Breast epithelium (tissue), 3 donors: ENCODE data around the gene ORM2.

ENCODE experiments used
- CTCF ChIP-seq, 3 donors: fragments of 450-650 bp; IDR thresholded peaks; one replicate each; pipeline ENCODE4 v1.5.1; 2016 to 2017; ENCODE audit warnings: antibody characterized with exemption in 3 of 3, mild to moderate bottlenecking in 3 of 3, moderate library complexity in 3 of 3
- POLR2A ChIP-seq: fragments of 450-650 bp; IDR thresholded peaks from one replicate; pipeline ENCODE4 v1.6.1; 2016; ENCODE audit warnings: antibody characterized with exemption, mild to moderate bottlenecking, moderate library complexity

DNA sequence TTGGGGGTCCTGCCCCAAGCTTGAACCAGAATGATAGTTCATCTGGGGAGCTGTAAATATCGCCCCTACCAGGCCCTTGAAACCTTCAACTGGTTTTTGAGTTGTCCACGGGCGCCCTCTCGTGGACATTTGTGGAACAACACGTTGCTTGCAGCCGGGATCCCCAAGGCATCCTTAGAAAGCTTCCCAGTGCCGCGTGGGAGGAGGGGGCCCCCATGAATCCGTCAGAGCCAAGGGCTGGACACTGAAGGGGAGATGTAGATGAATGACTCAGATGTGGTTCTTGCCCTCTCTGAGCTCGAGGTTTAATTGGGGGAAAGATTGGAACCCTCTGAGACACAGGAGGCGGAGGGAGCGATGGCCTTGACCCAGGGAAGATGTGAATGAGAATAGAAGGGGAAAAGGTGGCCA, 38.6 kb upstream of the ORM2 start:
- peak; percentile 89 to 92 (median 92) for TF ChIP-seq CTCF (IDR thresholded peaks at IDR 0.05)
- TF ChIP-seq POLR2A = no peak
